Measurements from ENCODE around the gene GALNT2. TPM values are rescaled to one million over a fixed set of nuclear protein-coding genes. Genes with fewer than 3 reads are reported as not detected.

The GALNT2 gene
- polyA plus RNA-seq, 3 donors, result 19.6 to 25.6 (median 23.4) TPM

- no peaks in the 10 kb centered on the region for H3K27me3 ChIP-seq (ENCODE audit: control insufficient read depth in 2 of 2, insufficient read depth in 2 of 2, low read length in 2 of 2)
- Mint-ChIP-seq H3K27ac (peak overlapping the region in 1 of 7 donors; percentile 58), H3K4me1 (peaks cover 8% of the 10 kb centered on the region), H3K36me3 (no peaks in the 10 kb centered on the region), H3K4me3 (no peak overlapping the region), H3K9me3 (no peaks in the 10 kb centered on the region), H3K27me3 (ENCODE audit: low read depth in 3 of 3) (peaks cover 0 to 4% (median 3%) of the 10 kb centered on the region in 3 donors)
- H3K9me3 ChIP-seq (replicated peaks in 1 of 2; ENCODE audit: control insufficient read depth in 1 of 2, insufficient read depth in 1 of 2, low read length in 2 of 2), result no peaks in the 10 kb centered on the region
- no peaks in the 10 kb centered on the region for H3K79me2 ChIP-seq (ENCODE audit: insufficient read depth, low read length)
- H3K36me3 ChIP-seq (replicated peaks in 1 of 2; ENCODE audit: control insufficient read depth in 1 of 2, insufficient read depth in 2 of 2, low read length in 2 of 2), result no peaks in the 10 kb centered on the region
- 96% methylated on average over 14 of the region's 15 CpGs for WGBS (ENCODE audit: insufficient coverage)
- H3K4me3 ChIP-seq (replicated peaks in 1 of 3; ENCODE audit: low read depth in 2 of 3, low read length in 3 of 3), result no peak overlapping the region
- no peak for TF ChIP-seq CTCF (IDR thresholded peaks at IDR 0.05)
- no peak overlapping the region for H3K4me2 ChIP-seq (replicated peaks; ENCODE audit: extremely low read depth, low read length, poor library complexity, severe bottlenecking)
- H3K9ac ChIP-seq (ENCODE audit: insufficient read depth, low read length, poor library complexity, severe bottlenecking), result no peak overlapping the region
- H3K4me1 ChIP-seq (ENCODE audit: control insufficient read depth in 1 of 2, insufficient read depth in 2 of 2, low read length in 2 of 2), result no peaks in the 10 kb centered on the region
- intact Hi-C loops (cut with micrococcal nuclease), result loop anchor here (1.0 to 5.0 kb wide), 2 partner anchors 647 to 650 kb away; no protein-coding TSS in a partner anchor
- H4K20me1 ChIP-seq (ENCODE audit: insufficient read depth, low read length), result no peaks in the 10 kb centered on the region
- no peak overlapping the region for H3K27ac ChIP-seq (ENCODE audit: low read depth in 1 of 2, low read length in 2 of 2)
- no peak overlapping the region for H2AFZ ChIP-seq (ENCODE audit: insufficient read depth, low read depth, low read length, poor library complexity, severe bottlenecking)
- DNase-seq, result no peak
Observed at GRCh38 chr1:230309646-230310177, 242.7 kb downstream of the GALNT2 start.

DNA sequence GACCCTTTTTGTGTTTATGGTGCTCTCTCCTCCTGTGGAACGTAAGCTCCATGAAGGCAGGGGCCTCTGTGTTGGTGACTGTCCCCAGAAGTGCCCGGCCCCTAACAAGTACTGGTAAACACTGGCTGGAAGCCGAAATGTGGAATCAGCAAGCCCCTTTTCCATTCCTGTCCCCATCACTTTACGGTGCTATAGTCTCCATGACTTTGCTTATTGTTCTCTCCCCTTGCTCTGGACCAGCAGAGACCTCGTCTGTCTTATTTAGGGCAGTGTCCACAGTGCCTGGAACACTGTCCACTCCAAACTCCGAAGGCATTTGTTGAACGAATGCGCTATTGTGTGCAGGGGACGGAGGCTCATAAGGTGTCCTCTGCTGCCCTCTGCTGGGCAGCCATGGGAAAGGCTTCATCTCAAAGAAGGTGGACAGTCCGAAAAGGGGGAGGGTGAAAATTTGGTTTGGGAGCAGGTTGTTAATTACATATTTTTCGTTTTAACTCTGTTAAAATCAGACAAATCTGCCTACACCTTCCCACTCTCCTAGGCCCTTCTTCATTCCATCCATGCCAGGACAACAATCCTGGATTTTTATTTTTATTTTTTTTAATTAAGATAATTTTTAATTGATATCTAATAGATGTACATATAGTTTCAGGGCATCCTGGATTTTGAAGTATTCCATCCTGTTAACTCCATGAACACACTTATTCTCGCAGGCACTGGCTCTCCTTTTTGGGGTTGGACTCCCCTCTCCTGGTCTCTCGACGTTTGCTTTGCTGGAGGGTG, 243.5 kb downstream of the GALNT2 start:
- Histone ChIP-seq H3K9me3 (replicated peaks in 1 of 2; ENCODE audit: control insufficient read depth in 1 of 2, insufficient read depth in 1 of 2, low read length in 2 of 2) (no peaks in the 10 kb centered on the region), H3K4me2 (replicated peaks; ENCODE audit: extremely low read depth, low read length, poor library complexity, severe bottlenecking) (no peak overlapping the region), H3K27me3 (ENCODE audit: control insufficient read depth in 2 of 2, insufficient read depth in 2 of 2, low read length in 2 of 2) (no peaks in the 10 kb centered on the region), H3K79me2 (ENCODE audit: insufficient read depth, low read length) (no peaks in the 10 kb centered on the region), H3K27ac (ENCODE audit: low read depth in 1 of 2, low read length in 2 of 2) (no peak overlapping the region), H3K36me3 (replicated peaks in 1 of 2; ENCODE audit: control insufficient read depth in 1 of 2, insufficient read depth in 2 of 2, low read length in 2 of 2) (no peaks in the 10 kb centered on the region), H3K9ac (ENCODE audit: insufficient read depth, low read length, poor library complexity, severe bottlenecking) (no peak overlapping the region), H4K20me1 (ENCODE audit: insufficient read depth, low read length) (no peaks in the 10 kb centered on the region), H3K4me3 (replicated peaks in 1 of 3; ENCODE audit: low read depth in 2 of 3, low read length in 3 of 3) (no peak overlapping the region), H2AFZ (ENCODE audit: insufficient read depth, low read depth, low read length, poor library complexity, severe bottlenecking) (peak overlapping the region; percentile 60), H3K4me1 (ENCODE audit: control insufficient read depth in 1 of 2, insufficient read depth in 2 of 2, low read length in 2 of 2) (no peaks in the 10 kb centered on the region)
- TF ChIP-seq CTCF (IDR thresholded peaks at IDR 0.05), result peak; percentile 88
- Mint-ChIP-seq H3K27ac (no peak overlapping the region), H3K4me3 (no peak overlapping the region), H3K36me3 (no peaks in the 10 kb centered on the region), H3K9me3 (no peaks in the 10 kb centered on the region), H3K4me1 (peaks cover 8% of the 10 kb centered on the region), H3K27me3 (ENCODE audit: low read depth in 3 of 3) (peaks cover 0 to 3% (median 2%) of the 10 kb centered on the region in 3 donors)
- 38% methylated on average over 9 of the region's 14 CpGs for WGBS (ENCODE audit: insufficient coverage)
- intact Hi-C loops (cut with micrococcal nuclease), result loop anchor here (1.0 to 5.0 kb wide), 2 partner anchors 648 to 651 kb away; no protein-coding TSS in a partner anchor
- DNase-seq, result peak; percentile 59 to 67 (median 65)

Measured in CD14-positive monocyte (primary cell).